D341Med (cell line): Measurements from ENCODE around the gene GPR6.

Experiments used
- DNase-seq: peaks from one replicate; pipeline ENCODE4 v3.0.0; 2012; ENCODE audit warnings: low spot score

Gene GPR6

GRCh38 chr6:109999740-110000139 lies 21.6 kb downstream of the GPR6 start:
- DNase-seq: no peak

- DNase-seq: no peak
Measured at GRCh38 chr6:110002676-110003075, 24.6 kb downstream of the GPR6 start.

- no peak for DNase-seq
Measured at GRCh38 chr6:110013386-110013785, 35.3 kb downstream of the GPR6 start.

GRCh38 chr6:110015206-110015605 lies 37.1 kb downstream of the GPR6 start:
- DNase-seq: no peak

GRCh38 chr6:110017306-110017705 lies 39.2 kb downstream of the GPR6 start:
- DNase-seq: no peak

GRCh38 chr6:110017946-110018345 lies 39.8 kb downstream of the GPR6 start:
- DNase-seq: no peak

- DNase-seq: no peak
Measured at GRCh38 chr6:110018486-110018885, 40.4 kb downstream of the GPR6 start.

GRCh38 chr6:110020888-110021287 lies 42.8 kb downstream of the GPR6 start:
- no peak for DNase-seq

GRCh38 chr6:110029144-110029543 lies 51.0 kb downstream of the GPR6 start:
- no peak for DNase-seq
